HEK293T (cell line): Measurements from ENCODE around the gene SF3A2.

Source experiments
- ARNT ChIP-seq: fragments of 450-650 bp; IDR thresholded peaks from 2 replicates; pipeline ENCODE4 v1.6.1; 2017; ENCODE audit warnings: mild to moderate bottlenecking
- BHLHE40 ChIP-seq: fragments of 450-650 bp; IDR thresholded peaks from 2 replicates; pipeline ENCODE4 v1.6.1; 2016; ENCODE audit warnings: mild to moderate bottlenecking, moderate library complexity, borderline replicate concordance
- SP1 ChIP-seq: fragments of 450-650 bp; IDR thresholded peaks from 2 replicates; pipeline ENCODE4 v1.6.1; 2017
- SUZ12 ChIP-seq: fragments of 450-650 bp; IDR thresholded peaks from 2 replicates; pipeline ENCODE4 v1.6.1; 2016; ENCODE audit warnings: mild to moderate bottlenecking
- TARDBP ChIP-seq: fragments of 450-650 bp; IDR thresholded peaks from 2 replicates; pipeline ENCODE4 v1.6.1; 2016

DNA sequence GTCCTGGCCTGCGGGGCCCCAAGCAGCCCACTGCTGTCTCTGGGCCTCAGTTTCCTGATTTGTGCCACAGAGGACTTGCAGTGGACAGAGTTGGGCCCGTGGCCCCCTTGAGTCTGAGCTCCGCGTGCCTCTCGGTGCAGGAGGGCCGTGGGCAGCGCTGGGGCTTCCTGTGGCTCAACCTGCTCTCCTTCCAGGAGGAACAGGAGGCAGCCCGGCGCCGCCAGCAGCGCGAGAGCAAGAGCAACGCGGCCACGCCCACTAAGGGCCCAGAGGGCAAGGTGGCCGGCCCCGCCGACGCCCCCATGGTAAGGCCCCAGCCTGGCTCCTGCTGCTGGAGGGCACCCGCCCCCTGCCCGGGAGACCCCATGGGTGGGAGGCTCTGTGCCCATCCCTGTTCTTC lies 26.4 kb upstream of the SF3A2 start:
- TF ChIP-seq BHLHE40 = no peak
- no peak for TF ChIP-seq SUZ12
- TF ChIP-seq TARDBP = no peak
- no peak for TF ChIP-seq ARNT
- no peak for TF ChIP-seq SP1
